Muscle of arm (tissue), 12 donors: ENCODE measurements around the gene RASIP1. TPM values are rescaled to one million over a fixed set of nuclear protein-coding genes. Genes with fewer than 3 reads are reported as not detected.

ENCODE experiments used
- DNase-seq: peaks from one replicate; pipeline ENCODE4 v3.0.0-alpha.2; 2013
- polyA plus RNA-seq, 12 donors: library from polyadenylated mRNA; unstranded; fragments of 120-200 nt; gene quantifications; one replicate each; pipeline ENCODE4 v1.2.1, GENCODE V29; 2013; ENCODE audit not compliant: insufficient read length in 12 of 12

RASIP1 gene
- polyA plus RNA-seq, 12 donors: 15.1 to 39.6 (median 22.0) TPM; not detected in 1

DNA sequence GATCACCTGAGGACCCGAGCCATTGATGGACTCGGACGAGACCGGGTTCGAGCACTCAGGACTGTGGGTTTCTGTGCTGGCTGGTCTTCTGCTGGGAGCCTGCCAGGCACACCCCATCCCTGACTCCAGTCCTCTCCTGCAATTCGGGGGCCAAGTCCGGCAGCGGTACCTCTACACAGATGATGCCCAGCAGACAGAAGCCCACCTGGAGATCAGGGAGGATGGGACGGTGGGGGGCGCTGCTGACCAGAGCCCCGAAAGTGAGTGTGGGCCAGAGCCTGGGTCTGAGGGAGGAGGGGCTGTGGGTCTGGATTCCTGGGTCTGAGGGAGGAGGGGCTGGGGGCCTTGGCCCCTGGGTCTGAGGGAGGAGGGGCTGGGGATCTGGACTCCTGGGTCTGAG is 15.8 kb upstream of the RASIP1 start:
- no peak for DNase-seq

DNA sequence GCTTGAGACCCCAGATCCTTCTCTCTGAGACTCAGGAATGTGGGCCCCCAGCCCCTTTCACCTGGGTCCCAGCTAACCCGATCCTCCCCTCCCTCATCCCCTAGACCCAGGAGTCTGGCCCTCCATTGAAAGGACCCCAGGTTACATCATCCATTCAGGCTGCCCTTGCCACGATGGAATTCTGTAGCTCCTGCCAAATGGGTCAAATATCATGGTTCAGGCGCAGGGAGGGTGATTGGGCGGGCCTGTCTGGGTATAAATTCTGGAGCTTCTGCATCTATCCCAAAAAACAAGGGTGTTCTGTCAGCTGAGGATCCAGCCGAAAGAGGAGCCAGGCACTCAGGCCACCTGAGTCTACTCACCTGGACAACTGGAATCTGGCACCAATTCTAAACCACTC is 15.4 kb upstream of the RASIP1 start:
- no peak for DNase-seq

DNA sequence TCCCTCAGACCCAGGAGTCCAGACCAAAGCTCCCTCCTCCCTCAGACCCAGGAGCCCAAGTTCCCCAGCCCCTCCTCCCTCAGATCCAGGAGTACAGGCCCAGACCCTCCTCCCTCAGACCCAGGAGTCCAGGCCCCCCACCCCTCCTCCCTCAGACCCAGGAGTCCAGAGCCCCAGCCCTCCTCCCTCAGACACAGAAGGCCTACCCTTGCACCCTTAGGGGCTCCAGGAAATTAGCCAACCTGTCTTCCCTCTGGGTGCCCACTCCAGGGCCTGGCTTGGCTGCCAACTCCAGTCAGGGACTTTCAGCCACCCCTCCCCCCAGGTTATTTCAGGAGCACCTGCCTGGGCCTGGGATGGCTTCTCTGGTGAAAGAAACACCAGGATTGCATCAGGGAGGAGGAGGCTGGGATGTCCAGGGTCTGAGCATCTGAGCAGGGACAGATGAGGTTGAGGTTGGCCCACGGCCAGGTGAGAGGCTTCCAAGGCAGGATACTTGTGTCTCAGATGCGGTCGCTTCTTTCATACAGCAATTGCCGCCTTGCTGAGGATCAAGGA is 14.8 kb upstream of the RASIP1 start, which contains the start of gene FGF21:
Gene FGF21, plus strand, starts transcription at position 441 of the 558 bp plus-strand sequence. CDS start 713 bp downstream, outside the sequence.
- no peak for DNase-seq

DNA sequence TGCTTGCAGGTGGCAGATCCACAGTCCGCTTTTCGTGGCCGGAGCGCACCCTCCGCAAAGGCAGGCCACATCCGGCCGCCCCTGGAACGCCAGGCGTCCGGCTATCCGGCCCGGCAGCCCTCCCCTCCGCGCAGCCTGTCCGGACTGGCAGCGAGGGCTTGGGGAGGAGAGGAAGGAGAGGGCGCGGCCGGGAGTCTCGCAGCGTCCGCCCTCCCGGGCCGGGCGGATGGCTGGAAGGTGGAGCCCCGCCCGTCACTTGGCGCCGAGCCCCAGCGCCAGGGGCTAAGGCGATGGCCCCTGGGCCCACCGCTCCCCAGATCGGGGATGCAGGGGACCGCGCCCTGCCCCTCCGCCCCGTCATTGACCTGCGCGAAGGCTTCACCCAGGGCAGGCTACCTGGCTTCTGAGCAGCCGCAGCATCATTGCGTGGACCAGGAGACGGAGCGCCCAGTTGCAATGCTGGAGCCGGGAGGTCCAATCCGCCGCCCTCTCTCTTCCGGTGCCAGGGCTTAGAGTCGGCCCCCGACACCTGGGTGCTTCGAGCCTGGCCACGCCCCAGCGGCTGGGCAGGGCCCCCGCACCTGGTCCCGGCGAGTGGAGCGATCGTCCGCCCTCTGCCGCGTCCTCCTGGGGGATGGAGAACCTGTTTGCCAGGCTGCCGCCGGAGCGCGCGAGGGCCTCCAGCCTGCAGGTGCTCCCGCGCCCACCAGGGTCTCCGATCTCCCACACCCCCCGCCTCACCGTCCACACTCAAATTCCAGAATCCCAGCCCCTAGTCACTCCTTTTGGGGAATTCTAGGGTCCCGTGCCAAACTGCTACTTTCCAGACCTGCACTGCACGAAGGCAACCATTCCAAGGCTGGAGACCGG is 12.3 kb upstream of the RASIP1 start, which contains the start of gene FUT1:
Gene FUT1, minus strand, starts transcription at position 146 of the 870 bp plus-strand sequence. CDS start 1,360 bp downstream, outside the sequence.
- DNase-seq: no peak

DNA sequence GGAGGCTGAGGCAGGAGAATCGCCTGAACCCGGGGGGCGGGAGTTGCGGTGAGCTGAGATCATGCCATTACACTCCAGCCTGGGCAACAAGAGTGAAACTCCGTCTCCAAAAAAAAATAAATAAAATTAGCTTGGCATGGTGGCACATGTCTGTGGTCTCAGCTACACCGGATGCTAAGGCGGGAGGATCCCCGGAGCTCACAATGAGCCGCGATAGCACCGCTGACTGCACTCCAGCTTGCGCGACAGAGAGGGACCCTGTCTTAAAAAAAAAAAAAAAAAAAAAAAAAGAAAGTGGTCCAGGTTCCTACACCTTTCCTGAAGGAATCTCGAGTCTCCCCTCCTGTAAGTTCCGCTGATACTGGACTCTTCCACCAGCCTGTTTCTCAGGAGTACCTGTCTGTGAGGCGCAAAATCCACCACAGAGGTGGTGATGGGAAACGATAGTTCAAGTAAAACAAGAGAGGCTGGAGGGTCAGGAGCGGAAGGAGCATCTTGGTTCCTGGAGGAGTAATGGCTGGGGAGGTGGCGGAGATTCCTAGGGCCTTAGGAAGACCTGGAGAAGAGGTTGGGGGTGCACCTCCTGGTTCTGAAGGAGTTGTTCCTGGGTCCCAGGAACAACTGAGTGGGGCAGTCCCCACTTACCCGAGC is 11.6 kb upstream of the RASIP1 start:
- no peak for DNase-seq

DNA sequence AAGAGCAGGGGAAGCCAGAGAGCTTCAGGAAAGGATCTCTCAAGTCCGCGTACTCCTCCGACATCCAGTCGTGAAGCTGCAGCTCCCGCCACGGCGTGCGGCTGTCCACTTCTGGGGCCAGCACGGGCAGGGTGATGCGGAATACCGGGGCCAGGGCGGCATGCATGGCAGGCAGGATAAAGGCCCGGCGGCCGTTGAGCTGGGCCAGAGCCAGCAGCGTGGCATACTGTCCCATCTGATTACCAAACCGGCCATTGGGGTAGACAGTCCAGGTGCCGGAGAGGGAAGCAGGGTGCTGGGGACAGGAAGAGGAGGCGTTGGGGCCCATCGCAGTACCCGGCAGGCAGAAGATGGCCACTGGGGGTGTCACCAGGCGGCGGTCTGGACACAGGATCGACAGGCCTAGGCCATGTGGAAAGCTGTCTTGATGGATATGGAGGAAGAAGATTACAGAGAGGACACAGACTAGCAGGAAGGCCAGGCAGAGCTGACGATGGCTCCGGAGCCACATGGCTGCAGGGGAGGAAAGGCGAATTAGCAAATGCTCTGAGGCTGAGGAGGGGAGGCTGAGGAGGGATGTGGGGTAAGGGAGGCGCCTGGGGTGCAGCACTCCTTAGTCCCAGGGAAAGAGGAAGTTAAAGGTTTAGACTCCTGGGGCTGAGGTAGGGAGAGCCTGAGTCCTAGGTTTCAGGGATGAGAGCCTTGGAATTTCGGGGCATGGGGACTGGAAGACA is 10.5 kb upstream of the RASIP1 start:
- DNase-seq: no peak

DNA sequence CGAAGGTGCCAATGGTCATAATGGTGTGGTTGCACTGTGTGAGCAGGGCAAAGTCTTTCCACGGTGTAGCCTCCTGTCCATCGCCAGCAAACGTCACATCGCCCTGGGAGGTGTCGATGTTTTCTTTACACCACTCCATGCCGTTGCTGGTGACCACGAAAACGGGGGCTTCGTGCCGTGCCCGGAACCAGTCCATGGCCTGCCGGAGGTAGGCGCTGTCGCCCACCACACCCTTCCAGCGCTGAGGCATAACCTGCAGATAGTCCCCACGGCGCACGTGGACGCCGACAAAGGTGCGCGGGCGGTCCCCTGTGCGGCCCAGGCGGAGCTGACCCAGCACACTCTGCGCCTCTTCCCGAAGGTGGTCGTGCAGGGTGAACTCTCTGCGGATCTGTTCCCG is 9.9 kb upstream of the RASIP1 start:
- no peak for DNase-seq

DNA sequence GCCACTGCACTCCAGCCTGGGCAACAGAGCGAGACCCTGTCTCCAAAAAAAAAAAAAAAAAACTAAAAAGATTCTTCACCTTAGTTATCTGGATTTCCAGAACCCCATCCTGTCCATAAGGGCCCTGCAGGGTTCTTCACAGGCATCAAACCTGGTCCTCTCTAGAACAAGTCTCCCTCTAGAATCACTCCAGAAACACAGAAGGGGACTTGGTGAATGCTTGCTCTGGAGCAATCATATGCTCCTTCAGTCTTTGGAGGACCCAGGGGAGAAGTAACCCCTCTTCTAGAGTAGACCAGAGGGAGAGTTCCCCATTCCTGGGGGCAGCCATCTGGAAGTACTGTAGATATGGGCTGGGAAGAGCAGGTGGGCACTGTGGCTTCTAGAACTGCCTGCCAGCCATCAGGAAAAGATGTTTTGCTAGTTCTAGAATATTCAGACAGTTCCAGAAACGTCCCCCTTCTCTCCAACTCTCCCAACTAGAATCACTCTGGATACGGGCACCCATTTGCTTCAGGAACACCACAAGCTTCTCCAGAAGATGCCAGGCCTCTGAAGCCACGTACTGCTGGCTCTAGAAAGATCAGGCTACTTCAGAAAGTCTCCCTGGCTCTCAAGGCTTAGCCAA is 9.3 kb upstream of the RASIP1 start:
- DNase-seq: no peak

DNA sequence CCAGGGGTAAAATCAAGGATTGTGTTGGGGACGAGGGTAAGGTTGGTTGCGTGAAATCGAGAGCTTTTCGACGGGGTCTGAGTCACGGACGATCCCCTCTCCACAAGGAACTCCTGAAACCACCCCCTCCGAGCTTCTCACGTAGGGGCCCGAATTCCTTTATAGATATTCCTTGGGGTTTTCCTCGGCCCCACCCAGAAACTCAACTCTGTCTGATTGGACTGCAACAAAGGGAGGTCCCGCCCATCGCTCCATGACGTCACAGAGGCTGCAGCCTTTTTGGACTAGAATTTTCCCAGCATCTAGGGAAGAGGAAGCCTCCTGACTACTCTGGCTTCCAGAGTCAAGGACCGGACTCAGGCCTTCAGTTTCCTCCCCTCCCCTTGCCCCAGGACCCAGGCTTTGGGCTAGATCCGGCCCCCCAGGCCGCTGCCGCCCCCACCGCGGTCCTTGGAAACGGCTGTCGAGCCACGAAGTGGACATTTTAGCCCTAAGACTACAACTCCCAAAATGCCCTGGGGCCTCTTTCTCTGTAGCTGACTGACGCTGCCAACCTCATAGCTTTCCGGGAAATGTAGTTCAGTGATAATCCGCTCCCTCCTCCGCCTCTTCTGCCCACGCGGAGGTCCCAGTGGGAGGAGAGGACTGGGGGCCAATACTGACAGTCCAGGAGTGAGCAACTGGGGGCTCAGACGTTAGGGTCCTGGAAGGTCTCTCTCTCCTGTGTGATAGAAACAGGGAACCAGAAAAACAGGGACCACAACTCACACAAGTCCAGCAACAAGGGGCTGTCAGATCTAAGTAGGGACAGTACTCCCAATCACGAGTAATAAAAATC is 6.5 kb upstream of the RASIP1 start, which contains the start of gene IZUMO1:
Gene IZUMO1, minus strand, starts transcription at position 172 of the 838 bp plus-strand sequence. CDS start 1,050 bp downstream, outside the sequence.
- DNase-seq: peak; percentile 78

DNA sequence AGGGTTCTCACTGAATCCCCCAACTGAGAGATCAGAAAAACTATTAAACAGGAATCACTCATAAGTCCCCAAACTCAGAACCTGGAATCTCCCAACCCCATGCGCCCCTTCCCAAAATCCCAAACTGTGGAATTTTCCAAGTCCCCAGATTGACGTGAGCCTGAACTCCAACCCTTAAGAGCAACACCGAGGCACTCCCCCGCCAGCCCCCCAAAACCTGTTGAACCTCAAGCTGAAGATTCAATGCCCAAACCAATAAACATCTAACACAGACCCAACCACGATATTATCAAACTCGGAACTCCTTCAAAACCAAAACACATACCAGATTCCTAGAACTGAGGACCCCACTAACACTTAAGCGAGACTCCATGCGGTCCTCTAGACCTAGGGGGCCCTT is 5.7 kb upstream of the RASIP1 start:
- DNase-seq: no peak

DNA sequence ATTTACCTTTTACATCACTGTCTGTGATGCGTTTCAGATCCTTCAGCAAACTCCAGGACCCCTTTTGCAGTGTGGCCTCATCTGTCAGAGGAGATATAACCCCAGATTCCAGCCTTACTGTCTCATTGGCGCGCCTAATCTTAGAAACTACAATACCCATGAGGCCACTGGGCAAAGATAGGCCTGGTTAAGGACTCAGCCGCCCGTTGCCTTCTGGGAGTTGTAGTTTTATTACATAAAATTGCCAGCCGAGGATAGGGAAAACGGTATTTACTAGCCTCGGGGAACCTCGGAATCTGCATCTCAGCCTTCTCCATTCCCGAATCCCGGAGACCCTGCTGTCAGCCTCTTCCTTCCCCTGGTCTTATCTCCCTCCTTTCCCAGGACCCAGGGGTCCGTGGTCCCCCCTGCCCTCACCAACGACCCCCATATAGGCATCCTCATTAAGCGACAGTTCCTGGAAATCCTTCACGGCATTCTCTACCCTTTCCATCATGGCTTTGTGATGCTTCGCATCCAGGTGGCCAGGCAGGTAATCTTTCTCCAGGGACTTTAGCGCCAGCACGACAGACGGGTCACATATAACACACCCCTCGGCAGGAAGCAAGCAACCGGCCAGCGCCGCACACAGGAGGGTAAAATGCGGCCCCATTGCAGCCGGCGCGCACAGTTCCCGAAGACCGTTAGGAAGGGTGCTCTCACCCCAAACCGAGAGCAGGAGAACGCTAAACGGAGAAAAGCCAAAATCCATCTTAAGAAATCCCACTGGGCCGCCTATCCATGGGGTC is 5.0 kb upstream of the RASIP1 start:
- DNase-seq: peak; percentile 58

DNA sequence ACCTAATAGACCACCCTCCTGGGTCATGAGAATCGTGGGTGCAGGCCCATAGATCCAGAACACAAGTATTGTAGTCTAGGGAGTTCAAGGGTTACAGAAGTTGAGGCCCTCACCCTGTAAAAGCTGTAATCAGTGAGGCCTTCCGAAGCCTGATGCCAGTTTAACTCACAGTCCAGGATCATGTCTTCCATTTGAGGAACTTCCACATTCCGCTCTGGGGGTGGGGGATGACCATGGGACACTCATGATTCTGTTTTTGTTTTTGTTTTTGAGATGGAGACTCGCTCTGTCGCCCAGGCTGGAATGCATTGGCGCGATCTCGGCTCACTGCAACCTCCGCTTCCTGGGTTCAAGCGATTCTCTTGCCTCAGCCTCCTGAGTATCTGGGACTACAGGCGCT is 1.7 kb upstream of the RASIP1 start:
- no peak for DNase-seq

DNA sequence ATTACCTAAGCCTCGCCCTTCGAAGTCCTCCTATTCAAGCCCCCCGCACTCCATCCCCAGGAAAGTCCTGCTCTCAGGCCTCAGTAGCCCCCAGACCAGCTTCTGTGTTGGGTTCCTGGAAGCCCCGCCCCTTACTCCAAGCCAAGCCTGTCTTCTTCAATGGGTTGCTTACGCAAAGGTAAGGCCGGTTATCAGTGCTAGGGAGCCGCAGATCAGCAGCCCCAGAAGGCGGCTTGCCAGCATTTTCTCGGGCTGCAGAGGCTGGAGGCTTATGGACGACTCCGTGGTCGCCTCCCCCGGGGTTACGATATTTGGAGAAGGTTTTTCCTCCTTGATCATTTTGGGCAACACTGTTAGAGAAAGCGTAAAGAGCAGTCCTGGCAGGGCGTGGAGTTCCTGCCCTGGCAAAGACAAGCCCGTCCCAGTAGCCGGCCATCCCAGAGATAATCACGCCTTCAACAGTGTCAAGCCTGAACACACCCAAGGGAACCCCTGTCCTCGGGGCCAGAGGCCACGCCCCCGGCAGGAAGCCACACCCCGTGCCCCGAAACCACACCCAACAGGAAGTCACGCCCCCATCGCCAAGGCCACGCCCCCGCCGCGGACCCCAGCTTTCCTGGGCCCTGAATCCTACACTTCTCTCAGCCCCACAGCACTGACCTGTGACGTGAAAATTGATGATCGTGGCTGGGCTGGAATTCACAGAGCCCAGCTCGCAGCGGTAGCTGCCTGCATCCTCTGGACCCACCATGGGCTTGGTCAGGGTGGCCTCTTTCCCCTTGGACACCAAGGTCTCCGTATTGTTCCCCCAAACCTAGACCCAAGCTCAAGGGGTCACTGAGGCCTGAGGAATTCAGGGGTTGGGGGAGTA is 954 bp upstream of the RASIP1 start:
- no peak for DNase-seq

DNA sequence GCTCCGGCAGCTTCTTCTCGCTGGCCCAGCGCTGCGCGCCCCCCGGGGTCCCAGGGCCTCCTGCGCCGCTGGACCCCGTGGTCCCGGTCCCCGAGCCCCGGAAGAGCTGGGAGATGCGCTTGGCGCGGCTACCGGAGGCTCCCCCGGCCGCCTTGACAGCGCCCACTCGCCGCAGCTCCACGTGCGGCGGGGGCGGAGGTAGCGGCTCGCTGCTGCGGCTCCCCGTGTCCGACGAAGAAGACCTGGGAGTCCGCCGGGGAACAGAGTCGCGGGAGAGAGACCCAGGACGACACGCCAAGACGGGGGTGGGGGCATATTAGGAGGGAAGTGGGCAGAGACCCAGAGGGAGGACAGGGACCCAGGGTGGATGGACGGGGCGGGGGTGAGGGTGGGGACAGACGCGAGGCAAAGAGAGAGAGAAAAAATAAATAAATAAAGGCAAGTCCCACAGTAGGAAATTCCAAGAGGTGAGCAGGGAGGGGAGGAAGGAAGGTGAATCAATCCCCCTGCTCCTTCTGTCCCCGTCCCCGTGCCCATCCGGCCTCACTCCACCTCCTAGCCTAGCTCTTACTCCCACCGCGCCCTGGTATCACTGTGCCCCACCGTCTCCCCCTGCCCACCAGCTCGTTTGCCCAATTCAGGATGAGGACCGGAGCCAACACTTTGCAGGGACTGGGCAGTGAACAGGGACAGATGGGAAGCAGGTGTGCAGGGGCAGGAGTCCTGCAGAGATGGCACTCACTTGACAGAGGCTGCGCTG is 826 bp downstream of the RASIP1 start:
- DNase-seq: peak; percentile 22

DNA sequence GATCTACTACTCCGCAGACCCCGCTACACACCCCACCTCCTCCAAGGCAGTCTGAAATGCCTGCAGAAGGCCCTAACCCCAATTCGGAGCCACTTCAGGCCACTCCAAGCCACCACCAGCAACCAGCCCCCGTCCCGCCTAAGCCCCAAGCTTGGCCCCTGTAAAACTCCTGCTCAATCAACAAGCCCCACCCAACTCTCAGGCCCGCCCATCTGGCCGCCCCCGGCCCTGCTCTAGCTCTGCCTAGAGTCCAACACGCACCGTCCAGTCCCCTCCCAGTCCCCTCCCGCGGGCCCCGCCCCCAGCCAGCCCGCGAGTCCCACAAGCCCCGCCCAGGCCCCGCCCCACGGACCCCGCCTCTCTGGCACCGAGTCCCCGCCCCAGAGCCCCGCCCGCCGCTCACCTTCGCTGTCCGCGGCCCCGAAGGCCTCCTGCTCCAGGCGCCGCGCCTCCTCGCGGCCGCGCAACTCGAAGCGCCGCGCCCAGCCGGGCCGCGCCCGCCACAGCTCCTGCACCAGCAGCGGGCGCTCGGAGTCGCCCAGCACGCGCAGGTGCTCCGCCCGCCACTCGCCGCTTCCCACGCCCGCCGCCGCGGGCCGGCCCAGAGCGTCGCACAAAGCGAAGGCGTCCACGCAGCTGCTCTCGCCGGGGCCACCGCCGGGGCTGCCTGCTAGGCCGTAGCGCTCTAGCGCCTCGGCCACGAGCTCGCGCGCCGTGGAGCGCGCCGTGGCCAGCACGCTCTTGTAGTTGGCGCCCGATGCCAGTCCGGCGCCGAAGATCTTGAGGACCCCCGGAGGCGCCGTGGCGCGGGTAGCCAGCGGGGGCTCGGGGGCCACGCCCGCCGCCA is 1.6 kb downstream of the RASIP1 start:
- peak; percentile 86 for DNase-seq

DNA sequence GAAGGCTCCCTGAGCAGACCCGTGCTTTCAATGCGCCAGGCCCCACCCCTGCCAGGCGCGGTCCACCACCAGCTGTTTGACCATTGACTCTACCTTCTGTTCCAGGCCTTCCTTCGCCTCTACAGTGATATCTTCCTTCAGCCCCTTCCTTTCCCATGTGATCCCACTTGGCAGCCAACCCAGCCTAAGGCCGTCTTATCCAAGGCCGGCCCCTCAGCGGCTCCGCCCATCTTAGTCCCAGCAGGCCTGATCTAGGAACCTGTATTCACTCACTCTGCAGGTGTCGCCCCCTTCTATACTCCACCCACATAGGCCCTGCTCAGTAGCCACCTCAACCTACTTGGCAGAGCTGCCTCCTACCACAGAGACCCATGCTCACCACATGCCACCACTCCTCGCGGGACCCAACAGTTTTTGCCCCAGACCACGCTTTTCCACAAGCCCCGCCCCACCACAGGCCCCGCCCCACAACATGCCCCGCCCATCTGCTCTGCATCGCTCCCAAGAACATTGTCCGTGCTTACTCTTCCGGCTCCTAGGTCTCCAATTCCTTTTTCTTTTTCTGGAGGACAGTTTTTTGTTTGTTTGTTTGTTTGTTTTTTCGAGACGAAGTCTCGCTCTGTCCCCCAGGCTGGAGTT is 2.9 kb downstream of the RASIP1 start:
- peak; percentile 38 for DNase-seq
